Fibroblast of pulmonary artery (primary cell): ENCODE data around the gene AUTS2.

Experiments used
- DNase-seq: peaks from one replicate; pipeline ENCODE4 v3.0.0-alpha.2; 2010; ENCODE audit warnings: low read depth
- H3K4me3 ChIP-seq: replicated peaks from 2 replicates; pipeline ENCODE4 v1.5.1; 2011; ENCODE audit warnings: low read depth, mild to moderate bottlenecking, control low read depth, low read length, moderate library complexity
- CTCF ChIP-seq: IDR thresholded peaks from 2 replicates; pipeline ENCODE4 v1.5.1; 2011; ENCODE audit warnings: mild to moderate bottlenecking, control low read depth, low read length, inconsistent platforms; ENCODE audit errors: missing control alignments

Gene AUTS2

GRCh38 chr7:70116867-70117266 is 518.6 kb downstream of the AUTS2 start:
- DNase-seq = no peak
- no peak overlapping the region for H3K4me3 ChIP-seq
- TF ChIP-seq CTCF = no peak

DNA sequence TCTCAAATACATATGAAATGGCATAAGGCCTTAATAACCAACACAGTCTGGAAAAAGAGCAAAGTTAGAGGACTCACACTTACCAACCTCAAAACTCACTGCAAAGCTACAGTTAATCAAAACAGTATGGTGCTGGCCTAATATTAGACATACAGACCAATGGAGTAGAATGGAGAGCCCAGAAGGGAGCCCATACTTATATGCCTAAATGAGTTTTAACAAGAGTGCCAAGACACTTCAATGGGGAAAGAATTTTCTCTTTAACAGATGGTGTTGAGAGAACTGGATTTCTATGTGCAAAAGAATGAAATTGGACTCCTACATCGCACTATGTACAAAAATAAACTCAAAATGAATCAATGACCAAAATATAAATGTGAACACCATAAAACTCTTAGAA is 522.6 kb downstream of the AUTS2 start:
- TF ChIP-seq CTCF = no peak
- H3K4me3 ChIP-seq = no peak overlapping the region
- no peak for DNase-seq

DNA sequence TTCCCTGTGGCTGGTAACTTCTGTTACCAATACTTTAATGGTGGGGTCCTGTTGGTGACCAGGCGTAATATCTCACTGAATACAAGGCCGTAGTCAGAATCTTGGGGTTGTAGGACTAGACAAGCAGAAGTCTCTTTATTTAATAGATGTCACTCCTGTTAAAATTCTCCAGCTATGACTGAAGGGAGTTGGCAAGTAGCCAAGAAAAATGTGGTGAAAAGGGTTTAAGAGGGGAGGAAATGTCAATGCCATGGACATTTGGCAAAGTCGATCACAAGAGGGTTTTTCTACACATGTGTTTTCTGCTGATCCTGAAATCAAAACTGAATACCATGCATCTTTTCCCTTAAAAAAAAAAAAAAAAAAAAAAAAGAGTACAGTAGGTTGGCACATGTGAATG is 533.5 kb downstream of the AUTS2 start:
- no peak for TF ChIP-seq CTCF
- DNase-seq = no peak

DNA sequence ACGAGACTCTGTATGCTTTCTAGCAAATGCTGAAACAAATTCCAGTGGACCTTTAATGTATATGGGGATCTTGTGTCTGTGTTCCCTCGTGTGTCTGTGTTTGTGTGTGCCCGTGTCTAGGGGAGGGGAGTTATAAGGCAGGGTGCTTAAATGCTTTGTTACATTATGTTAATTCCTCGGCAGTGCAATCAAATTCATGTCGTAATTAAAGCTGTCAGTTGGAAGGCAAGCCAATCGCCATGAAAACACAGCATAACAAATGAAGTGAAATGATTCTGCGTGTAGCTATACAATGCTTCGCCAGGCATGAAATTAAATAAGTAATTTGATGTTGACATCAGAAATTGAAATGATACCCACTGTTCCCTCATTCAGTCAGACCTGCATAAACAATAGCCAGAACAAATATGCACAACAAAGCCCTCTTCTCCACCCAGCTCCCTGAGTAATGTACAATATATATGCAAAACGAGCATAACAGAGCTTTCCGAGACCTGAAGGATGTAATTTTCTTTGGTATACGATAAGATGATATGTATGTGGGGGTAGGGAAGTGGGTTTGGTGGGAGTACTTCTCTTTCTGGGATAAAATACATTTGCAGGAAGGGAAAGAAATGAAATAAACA is 534.1 kb downstream of the AUTS2 start:
- H3K4me3 ChIP-seq = no peak overlapping the region
- DNase-seq = no peak
- no peak for TF ChIP-seq CTCF

More for the DNA sequence above, 533.5 kb downstream of the AUTS2 start:
- no peak overlapping the region for H3K4me3 ChIP-seq

DNA sequence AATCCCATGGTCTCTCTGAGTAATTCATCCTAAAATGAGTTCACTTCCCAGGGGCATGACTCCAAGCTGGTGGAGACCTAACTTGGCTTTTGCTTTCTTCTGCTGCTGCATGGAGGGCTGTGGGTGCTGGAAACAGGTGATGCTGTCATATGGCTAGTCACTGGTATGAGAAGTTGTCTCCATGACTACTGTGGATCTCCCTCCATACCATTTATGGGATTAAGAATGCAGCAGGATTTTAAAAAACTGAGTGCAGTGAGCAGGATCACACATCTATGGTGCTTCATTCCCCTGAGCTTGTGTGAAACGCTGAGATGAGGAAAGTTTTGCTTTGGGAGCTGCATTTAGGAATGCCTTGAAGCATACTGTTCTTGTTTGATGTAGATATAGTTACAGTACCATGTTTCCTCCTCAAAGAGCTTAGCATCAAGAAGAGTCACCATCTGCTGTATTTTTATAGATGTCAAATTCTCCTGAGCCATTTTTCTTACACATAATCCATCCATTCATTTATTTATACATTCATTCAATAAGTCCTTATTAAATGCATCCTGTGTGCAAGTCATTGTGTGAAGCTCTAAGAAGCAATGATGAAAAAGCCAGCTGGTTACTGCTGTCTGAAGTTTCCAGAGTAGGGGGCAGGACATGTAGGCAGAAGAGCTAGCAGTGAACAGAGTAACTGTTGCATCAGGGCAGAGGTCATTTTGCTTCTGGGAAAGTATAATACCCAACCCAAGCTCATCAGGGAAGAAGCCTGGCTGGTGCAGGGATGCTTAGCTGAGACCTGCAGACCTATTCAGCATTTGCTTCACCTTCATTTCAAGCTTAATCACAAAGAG is 534.8 kb downstream of the AUTS2 start:
- no peak overlapping the region for H3K4me3 ChIP-seq
- no peak for DNase-seq
- no peak for TF ChIP-seq CTCF

DNA sequence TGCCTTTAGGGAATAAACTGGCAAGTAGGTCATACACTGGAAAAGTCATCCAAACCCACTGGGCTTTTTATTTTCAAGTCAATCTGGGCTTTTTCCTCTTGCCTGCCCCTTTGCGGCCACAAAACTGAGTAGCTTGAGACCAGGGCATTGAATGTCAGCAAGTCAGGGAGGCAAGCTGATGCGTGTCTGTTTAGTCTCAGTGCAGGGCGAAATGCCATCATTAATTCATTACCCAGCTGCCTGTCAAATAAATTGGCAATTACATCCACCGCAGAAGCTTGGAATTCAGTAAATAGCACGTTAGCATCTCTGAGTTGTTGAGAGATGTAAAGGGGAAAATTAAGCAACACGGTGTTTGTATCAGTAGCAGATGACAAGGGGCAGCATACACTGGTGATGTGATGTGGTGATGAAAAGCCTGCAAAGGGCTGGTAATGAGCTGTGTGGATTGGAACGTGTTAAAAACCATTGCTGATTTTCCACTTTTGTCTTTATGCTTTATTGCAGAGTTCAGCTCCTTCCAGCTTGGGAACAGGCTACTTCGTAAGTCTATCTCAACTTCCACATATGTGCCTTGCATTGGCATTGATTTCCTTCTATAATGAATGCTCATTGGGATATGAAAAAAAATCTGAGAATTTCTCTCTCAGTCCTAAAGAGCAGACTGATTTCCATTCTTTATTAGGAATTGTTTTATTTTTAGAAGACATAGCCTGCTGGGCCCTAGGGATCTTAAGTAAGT is 535.9 kb downstream of the AUTS2 start:
- no peak for TF ChIP-seq CTCF
- H3K4me3 ChIP-seq = no peak overlapping the region
- no peak for DNase-seq
